Measurements from ENCODE around the gene SORCS1.

DNA sequence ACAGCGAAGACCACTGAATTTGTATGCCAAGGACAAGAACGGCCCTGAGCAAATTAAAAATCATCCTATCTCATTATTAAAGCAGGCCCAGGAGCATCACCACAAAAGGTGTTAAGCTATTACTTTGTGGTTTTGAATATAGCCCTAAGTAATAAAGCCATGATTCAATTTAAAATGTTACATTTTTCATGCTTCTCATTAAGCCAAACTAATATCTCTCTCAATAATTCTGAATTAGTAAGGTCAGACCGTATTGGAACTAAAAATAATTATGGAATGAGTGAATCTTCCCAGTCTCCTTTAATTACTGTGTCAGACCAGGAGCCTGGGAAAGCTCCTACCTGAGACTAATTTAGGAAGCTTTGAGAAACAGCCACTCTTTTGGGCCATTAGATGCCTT is 162.4 kb downstream of the SORCS1 start:
- TF ChIP-seq, protein P1, sequence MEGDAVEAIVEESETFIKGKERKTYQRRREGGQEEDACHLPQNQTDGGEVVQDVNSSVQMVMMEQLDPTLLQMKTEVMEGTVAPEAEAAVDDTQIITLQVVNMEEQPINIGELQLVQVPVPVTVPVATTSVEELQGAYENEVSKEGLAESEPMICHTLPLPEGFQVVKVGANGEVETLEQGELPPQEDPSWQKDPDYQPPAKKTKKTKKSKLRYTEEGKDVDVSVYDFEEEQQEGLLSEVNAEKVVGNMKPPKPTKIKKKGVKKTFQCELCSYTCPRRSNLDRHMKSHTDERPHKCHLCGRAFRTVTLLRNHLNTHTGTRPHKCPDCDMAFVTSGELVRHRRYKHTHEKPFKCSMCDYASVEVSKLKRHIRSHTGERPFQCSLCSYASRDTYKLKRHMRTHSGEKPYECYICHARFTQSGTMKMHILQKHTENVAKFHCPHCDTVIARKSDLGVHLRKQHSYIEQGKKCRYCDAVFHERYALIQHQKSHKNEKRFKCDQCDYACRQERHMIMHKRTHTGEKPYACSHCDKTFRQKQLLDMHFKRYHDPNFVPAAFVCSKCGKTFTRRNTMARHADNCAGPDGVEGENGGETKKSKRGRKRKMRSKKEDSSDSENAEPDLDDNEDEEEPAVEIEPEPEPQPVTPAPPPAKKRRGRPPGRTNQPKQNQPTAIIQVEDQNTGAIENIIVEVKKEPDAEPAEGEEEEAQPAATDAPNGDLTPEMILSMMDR (IDR thresholded peaks at IDR 0.05) = no peak
- TF ChIP-seq POLR2A (IDR thresholded peaks at IDR 0.05) = no peak

Measured in right lobe of liver (tissue), 4 donors.